Transverse colon (tissue), 3 donors: ENCODE data around the gene ACTR3C.

Experiments used
- EP300 ChIP-seq: sonication (generic); formaldehyde crosslinking; IDR thresholded peaks from one replicate; pipeline ENCODE4 v1.6.1; 2017; ENCODE audit warnings: antibody characterized with exemption, low read depth
- POLR2A ChIP-seq: fragments of 450-650 bp; IDR thresholded peaks from one replicate; pipeline ENCODE4 v1.6.1; 2016; ENCODE audit warnings: antibody characterized with exemption, mild to moderate bottlenecking, moderate library complexity
- TF ChIP-seq, protein P1 (sequence below), 5 experiments: fragments of 200-600 bp in 3 of 5; fragments of 450-650 bp in 2 of 5; sonication (generic) in 3 of 5; IDR thresholded peaks; 1 replicate in 2 of 5; 2 replicates in 3 of 5; pipeline ENCODE4 v1.5.1; 2016 to 2017; ENCODE audit warnings: antibody characterized with exemption in 5 of 5, inconsistent platforms in 3 of 5, mild to moderate bottlenecking in 2 of 5, moderate library complexity in 1 of 5

DNA sequence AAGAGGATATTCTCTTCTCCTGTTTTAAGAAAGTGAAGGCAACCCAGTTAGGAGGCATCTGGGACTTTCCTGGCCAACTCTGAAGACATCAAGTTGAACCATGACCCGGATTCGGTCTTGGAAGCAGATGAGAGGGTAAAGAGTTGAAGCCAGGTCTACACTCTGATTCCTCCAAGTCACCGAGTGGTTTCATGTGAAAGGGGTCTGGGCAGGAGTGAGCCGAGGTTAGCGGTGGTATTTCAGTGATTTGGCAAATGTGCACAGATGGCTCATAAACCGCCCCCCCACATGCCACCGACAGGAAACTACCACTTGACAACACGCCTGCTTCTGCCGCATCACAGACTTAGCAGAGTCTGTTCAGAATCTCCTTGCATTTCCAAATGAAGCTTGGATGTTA, 33.9 kb upstream of the ACTR3C start:
- TF ChIP-seq POLR2A: no peak
- TF ChIP-seq, protein P1, sequence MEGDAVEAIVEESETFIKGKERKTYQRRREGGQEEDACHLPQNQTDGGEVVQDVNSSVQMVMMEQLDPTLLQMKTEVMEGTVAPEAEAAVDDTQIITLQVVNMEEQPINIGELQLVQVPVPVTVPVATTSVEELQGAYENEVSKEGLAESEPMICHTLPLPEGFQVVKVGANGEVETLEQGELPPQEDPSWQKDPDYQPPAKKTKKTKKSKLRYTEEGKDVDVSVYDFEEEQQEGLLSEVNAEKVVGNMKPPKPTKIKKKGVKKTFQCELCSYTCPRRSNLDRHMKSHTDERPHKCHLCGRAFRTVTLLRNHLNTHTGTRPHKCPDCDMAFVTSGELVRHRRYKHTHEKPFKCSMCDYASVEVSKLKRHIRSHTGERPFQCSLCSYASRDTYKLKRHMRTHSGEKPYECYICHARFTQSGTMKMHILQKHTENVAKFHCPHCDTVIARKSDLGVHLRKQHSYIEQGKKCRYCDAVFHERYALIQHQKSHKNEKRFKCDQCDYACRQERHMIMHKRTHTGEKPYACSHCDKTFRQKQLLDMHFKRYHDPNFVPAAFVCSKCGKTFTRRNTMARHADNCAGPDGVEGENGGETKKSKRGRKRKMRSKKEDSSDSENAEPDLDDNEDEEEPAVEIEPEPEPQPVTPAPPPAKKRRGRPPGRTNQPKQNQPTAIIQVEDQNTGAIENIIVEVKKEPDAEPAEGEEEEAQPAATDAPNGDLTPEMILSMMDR (IDR thresholded peaks at IDR 0.05): no peak
- TF ChIP-seq EP300: no peak
